Esophagus squamous epithelium (tissue), 4 donors: ENCODE measurements around the gene STK24.

ENCODE experiments used
- CTCF ChIP-seq, 6 experiments: fragments of 450-650 bp in 4 of 6; fragments of 200-600 bp in 2 of 6; sonication (generic) in 2 of 6; IDR thresholded peaks; one replicate each; pipeline ENCODE4 v1.5.1; 2016 to 2019; ENCODE audit warnings: antibody characterized with exemption in 6 of 6, mild to moderate bottlenecking in 4 of 6, moderate library complexity in 4 of 6
- POLR2A ChIP-seq, 4 donors: fragments of 450-650 bp; IDR thresholded peaks; one replicate each; pipeline ENCODE4 v1.6.1; 2017; ENCODE audit warnings: antibody characterized with exemption in 4 of 4, mild to moderate bottlenecking in 4 of 4, moderate library complexity in 3 of 4

GRCh38 chr13:98434060-98434459 lies 142.8 kb downstream of the STK24 start:
- TF ChIP-seq CTCF (IDR thresholded peaks at IDR 0.05): no peak
- TF ChIP-seq POLR2A (IDR thresholded peaks at IDR 0.05): no peak
